GM15510 (cell line): Measurements from ENCODE around the gene ITCH.

ENCODE experiments used
- POLR2A ChIP-seq: IDR thresholded peaks from 3 replicates; pipeline ENCODE4 v1.6.1; 2011; ENCODE audit warnings: borderline replicate concordance; ENCODE audit not compliant: insufficient read length; ENCODE audit errors: extremely low read depth

ITCH gene

DNA sequence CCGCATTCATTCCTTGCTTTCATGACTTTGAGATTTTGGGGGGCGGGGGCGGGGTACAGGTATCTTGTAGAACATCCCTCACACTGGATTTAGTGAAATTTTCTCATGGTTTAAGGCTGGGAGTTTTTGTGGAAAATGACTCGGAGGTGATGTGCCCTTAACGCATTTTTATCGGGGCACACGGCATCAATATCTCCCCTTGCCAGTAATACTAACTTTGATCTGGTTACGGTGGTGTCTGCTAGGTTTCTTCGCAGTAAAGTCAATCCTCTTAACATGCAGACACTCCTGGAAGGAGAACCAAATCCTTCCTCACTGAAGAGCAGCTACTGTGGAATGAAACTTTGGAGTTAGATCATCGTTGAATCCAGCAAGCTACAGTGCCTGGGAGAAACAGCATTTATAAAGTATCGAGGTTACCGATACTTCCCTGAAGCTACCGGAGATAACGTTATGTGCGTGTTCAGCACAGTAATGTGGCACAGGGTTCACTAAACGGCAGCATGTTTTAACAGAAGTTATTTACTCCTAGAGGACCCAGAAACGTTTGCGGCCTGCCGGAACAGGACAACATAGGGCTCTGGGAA is 151.9 kb downstream of the ITCH start:
- TF ChIP-seq POLR2A, result no peak

DNA sequence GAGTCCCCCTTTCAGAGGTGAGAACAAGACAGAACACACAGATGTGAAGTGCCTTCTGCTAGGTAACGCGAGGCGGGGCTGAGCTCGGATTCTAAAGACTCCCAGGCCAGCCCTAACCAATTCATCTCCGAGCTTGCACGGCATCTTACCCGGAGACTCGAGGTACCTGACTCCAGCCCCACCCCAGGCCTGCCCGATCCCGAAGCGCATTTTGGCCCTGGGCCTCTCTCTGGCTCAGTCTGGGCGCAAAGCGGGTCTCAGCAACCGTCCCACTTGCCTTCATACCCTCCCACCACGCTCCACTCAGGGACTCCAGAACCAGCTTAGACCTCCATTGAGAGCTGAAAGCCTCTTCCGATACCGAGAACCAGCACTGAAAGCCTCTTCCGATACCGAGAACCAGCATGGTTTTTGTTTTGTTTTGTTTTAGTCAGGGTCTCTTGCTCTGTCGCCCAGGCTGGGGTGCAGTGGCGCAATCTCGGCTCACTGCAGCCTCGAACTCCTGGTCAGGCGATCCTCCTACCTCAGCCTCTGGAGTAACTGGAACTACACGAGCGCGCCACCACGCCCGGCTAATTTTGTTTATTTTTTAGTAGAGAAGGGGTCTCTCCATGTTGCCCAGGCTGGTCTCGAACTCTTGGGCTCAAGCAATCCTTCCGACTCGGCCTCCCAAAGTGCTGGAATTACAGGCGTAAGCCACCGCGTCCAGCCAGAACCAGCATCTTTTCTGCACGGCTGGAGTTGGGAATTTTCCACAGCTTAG is 152.6 kb downstream of the ITCH start:
- TF ChIP-seq POLR2A, result peak; percentile 39

DNA sequence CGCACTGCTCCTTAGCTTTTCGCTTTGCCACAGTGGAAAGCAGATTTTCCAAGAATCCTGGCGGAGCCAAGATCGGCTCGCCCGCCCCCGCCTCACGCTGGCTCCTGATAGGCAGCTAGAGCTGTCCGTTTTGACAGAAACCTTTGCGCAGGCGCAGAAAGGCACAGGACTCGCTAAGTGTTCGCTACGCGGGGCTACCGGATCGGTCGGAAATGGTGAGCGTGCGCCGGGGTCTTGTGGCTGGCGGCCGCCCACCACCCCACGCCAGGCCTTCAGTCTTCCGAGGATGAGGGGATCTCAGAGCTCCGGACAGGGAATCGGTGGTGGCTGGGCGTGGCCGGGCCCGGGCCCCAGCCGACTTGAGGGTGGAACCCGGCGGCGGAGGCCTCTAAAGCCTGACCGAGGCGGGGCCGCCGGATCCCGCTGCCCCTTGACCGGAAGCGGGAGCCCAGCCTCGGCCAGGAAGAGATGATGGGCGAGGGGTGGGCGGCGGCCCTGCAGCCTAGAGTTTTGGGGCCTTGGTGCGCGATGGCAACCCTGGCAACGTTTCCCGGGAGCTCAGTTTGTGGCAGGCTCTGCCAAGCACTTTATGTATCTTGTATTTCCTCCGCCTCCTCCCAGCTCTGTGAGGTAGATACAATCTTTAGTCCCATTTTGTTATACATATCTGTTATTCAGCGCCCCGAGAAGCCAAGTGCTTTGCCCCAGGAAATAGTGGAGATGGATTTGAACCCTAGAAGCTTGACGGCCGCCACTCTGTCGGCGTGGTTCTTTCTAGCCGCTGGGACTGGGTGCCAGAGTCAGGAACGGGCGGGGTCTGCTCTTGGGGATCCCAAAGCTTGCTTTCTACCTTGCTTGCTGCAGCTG is 153.4 kb downstream of the ITCH start, which contains the start of gene DYNLRB1:
DYNLRB1 (plus strand) TSS at position 176 of the 867 bp plus-strand sequence; CDS start at position 213, 37 bp downstream.
- peak; percentile 75 for TF ChIP-seq POLR2A

DNA sequence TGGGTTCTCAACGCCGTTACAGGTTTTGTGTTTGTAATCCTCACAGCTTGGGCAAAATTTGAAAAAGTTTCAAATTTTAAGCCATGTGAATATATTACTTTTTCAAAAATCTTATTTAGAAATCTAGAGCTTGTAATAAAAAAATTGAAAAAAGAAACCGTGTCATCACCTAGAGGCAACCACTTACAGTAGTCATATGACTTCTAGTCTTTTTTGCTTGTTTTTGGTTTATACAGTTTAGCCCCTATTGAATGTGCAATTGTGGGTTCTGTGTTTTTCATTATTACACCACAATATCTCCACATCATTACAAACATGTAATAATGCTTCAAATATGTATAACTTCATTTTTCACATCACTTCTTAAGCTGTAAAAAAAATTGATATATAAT is 154.0 kb downstream of the ITCH start:
- TF ChIP-seq POLR2A, result no peak

DNA sequence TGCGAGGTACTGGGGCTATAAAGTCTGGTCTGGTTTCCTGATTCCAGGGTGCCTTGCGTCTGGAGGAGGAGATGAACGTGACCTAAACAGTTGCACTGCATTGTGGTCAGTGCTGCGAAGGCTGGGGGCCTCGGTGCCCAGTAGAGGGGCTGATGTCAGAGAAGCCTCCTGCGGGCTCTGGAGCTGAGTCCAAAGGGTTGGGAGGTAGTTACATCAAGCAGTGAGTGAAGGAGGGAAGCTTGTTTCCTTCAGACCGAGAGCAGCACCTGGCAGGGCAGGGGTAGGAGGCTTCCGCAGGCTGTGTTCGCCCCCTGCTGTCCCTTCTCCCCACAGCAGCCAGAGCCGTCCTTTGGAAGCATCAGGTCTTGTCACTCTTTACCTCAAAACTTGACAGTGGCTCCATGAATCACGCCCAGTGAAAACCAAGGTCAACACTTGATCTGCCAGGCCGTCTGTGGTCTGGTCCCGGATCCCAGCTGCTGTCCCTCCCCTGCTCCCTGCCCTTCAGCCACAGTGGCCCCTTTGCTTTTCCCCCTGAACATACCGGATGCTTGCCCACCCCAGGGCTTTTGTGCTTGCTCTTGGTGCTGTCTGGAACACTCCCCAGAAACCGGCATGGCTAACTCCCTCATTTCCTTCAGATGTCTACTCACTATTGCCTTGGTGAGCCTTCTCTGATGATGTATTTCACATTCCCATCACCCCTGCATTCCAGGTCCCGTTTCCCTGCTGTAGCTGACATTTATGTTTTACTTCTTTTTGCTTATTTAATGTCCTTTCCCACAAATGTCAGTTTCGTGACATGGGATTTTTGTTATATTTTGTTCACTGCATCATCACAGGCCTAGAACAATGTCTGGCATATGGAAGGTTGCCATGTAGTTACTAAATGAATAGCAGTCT is 160.1 kb downstream of the ITCH start:
- TF ChIP-seq POLR2A, result no peak

DNA sequence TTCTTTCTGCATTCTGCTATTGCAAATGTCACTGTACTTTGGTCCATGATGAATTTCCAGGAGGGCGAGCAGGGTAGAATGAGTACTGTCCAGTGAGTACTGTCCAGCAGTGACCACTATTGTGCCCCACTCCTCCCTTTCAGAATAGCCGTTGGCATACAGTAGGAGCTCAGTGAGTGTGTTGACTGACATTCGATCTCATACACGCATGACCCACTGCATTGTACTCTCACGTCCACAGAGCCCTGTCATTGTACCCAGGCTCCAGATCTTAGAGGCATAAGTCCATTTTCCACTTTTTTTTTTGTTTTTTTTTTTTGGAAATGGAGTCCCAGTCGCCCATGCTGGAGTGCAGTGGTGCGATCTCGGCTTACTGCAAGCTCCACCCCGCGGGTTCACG is 161.4 kb downstream of the ITCH start:
- TF ChIP-seq POLR2A, result no peak

DNA sequence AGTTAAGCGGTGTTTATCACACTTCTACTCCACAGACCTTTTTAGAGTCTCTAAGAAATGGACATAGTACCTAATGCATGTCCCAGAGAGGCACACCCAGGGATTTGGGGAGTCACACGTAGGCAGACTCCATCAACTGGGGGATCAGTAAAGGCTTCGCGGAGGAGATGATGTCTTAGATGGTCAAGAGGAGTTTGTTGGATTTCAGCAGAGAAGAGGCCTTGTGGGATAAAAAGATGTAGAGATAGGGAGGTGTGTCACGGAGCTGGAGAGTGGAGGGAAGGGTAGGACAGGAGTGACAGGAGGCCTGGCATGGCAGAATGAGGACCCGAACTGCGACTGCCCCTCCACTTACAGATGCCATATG is 162.3 kb downstream of the ITCH start:
- no peak for TF ChIP-seq POLR2A

DNA sequence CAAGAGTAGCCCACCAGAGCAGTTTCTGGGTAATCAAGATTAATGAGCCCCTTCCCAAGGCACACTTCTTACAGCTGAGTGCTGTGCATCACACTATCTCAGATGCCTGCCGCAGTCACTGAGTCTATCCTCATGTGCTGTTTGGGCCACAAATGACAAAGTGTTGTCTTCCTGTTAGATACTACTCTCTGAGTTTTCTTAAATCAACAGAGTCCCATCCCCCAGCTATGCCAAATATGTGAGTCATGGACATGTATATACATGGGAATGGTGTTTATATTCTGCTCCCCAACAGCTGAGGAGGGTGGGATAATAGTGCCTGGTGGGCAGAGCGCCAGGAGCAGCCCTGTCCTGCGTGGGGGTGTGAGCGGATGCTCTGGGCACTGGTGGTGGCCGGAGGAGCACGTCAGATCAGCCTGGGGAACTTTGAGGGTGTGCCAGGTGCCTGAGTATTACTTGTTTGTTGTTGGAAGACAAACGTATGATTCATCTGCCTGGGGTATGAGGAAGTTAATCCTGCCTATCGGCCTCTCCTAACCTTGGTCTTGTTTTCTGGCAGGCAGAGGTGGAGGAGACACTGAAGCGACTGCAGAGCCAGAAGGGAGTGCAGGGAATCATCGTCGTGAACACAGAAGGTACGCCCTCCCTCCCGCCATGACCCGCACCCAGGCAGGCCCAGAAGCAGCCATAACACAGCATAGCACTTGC is 162.8 kb downstream of the ITCH start:
- no peak for TF ChIP-seq POLR2A

DNA sequence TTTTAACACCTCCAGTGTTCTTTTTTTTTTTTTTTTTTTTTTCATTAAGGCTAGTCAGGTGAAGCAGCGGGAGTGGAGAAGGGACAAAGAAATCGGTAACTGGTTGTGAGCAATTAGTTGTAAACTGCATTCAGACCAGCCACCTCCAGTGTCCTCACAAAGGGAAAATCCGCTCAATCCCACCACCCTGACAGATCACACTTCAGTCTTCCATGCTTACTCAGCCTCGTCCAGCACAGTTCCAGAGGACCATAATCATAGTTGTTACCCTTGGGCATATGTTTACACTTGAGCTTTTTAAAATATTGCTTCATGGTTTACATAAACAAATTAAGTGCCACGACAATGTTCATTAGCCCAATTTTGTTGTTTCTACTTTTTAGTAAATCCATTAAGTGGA is 163.4 kb downstream of the ITCH start:
- no peak for TF ChIP-seq POLR2A

DNA sequence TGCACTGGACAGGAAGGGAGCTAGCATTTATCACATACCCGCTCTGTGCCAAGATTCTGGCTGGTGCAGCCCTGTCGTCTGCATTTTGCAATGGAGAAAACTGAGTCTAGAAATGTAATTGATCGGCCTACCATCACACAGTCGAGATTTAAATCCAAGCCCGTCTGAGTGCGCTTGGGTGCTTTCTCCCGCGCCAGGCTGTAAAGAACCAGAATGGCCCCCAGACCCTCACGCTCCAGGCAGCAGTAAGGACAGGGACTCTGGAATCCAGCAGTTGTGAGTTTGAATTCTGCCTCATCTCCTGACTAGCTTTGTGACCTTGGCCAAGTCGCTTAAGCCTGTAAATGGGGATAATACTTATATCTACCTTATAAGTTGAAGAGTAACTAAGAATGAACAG is 163.9 kb downstream of the ITCH start:
- no peak for TF ChIP-seq POLR2A

DNA sequence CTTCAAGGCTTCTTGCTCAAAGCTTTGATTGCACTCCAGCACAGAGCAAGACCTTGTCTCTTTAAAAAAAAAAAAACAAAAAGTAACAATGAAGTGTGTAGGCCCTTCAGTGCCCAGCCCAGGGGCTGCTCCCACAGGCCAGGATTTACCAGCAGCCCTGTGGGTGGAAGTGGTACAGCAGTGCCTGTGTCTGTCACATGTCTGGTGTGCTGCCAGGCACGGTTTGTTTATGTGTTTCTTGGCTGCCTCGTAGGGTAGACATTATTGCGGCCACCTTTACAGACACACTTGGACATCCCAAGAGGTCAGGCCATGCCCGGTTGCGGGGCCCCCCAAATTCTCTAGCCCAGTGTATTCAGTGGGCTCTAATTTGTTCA is 165.8 kb downstream of the ITCH start:
- TF ChIP-seq POLR2A, result no peak

DNA sequence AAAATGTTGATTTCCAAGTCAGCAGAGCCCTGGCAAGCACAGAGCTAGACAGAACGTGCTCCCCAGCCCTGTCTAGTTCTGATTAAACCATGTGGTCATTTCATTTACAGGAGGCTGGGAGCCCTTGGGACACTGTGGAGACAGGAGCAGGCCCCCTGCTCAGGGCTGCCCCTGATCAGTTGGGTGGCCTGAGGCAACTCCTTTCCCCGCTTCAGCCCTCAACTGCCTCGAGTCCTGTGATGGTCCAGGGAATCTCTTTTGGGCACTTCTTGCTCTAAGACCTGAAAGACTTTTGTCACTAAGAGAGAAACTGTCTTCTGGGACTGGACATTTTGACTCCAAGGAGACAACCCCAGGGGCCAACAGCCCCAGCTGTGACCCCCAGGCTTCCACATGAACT is 166.7 kb downstream of the ITCH start:
- no peak for TF ChIP-seq POLR2A

DNA sequence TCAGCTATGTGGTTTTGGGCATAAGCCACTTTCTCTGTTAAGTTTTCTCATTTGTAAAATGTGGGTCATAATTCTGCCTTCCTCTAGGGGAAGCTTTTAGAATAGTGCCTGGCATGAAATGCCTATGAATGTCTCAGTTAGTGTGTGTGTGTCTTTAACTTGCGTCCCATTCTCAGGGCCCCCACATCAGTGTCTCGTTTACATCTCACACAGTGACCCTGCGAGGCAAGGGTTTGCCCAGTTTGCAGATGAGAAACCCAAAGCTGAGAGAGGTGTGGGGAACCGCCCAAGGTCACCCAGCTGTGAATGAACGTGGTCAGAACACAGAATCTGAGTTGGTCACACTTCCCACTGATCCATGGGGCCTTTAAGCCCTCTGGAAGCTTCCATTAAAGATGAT is 167.3 kb downstream of the ITCH start:
- TF ChIP-seq POLR2A, result no peak

DNA sequence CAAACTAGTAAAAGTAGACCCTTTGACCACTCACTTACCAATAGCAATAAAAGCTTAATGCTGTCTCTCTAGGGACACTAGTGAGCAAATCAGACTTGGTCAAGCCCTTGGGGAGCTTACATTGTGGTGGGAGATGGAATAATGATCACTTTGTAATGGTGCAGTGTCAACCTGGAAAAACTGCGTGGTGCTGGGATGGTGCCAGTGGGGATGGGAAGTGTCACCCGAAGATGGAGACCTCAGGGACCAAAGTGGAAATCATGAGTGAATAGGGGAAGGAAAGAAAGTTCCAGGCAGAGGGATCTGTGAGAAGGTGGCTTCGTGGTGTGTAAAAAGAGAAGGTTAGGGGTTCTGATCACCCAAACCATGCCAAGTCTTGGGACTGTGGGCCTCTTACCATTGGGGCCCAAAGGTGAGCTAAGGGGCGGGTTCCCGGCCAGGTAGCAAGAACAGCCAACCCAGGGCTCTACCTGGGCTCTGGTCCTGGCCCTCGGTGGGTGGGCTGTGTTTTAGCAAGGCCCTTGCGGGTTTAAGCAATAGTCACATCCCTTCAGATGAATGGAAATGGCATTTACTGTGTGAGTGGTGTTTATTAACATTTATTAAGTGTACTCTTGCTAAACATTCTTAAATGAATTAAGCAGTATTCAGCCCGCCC is 168.7 kb downstream of the ITCH start:
- no peak for TF ChIP-seq POLR2A

DNA sequence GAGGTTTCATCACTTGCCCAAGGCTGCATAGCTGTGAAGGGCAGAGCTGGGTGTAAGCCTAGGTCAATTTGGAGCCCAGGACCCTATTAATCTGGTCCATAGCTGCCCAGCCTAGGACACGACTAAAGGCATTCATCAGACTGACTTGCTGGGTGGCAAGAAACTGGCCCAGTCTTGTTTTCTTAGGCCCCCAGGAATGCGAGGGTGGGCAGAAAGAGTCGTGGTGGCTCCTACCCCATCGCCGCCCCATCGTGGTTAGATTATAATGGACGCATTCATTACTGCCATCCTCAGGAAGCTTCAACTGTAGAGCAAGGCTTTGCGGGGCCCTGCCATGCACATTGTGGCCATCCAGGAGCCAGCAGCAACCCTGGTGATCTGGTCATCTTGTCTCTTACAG is 169.2 kb downstream of the ITCH start:
- no peak for TF ChIP-seq POLR2A
